Stimulated activated CD4-positive, alpha-beta T cell treated with anti-CD3 and anti-CD28 coated beads, Interleukin-4, amount 100 ng/mL, for 4 hours (primary cell): ENCODE results near the gene NMUR1.

Experiments
- DNase-seq, 2 experiments: peaks; one replicate each; pipeline ENCODE4 v3.0.0-alpha.2; 2020

Gene NMUR1

GRCh38 chr2:231525248-231526163, 4.7 kb downstream of the NMUR1 start:
- no peak for DNase-seq

- DNase-seq, result no peak
Measured at GRCh38 chr2:231524477-231525247, 5.6 kb downstream of the NMUR1 start.

GRCh38 chr2:231523451-231524285, 6.6 kb downstream of the NMUR1 start:
- no peak for DNase-seq

- DNase-seq, result no peak
Measured at GRCh38 chr2:231522418-231523180, 7.6 kb downstream of the NMUR1 start.

GRCh38 chr2:231521443-231521842, 8.8 kb downstream of the NMUR1 start:
- no peak for DNase-seq

GRCh38 chr2:231519975-231520555, 10.2 kb downstream of the NMUR1 start:
- no peak for DNase-seq

GRCh38 chr2:231518771-231519170, 11.5 kb downstream of the NMUR1 start:
- no peak for DNase-seq

- DNase-seq, result no peak
Measured at GRCh38 chr2:231515603-231516002, 14.6 kb downstream of the NMUR1 start.

- DNase-seq, result no peak
Measured at GRCh38 chr2:231514951-231515297, 15.3 kb downstream of the NMUR1 start.

- DNase-seq, result peak; percentile 97 to 98
Measured at GRCh38 chr2:231514225-231514950, 15.9 kb downstream of the NMUR1 start.

- DNase-seq, result no peak
Measured at GRCh38 chr2:231513746-231514224, 16.5 kb downstream of the NMUR1 start.

GRCh38 chr2:231512222-231512621, 18.0 kb downstream of the NMUR1 start:
- no peak for DNase-seq

- DNase-seq, result no peak
Measured at GRCh38 chr2:231503766-231504165, 26.5 kb downstream of the NMUR1 start.

GRCh38 chr2:231502596-231502995, 27.6 kb downstream of the NMUR1 start:
- DNase-seq, result no peak

- DNase-seq, result no peak
Measured at GRCh38 chr2:231497651-231498050, 32.6 kb downstream of the NMUR1 start.

GRCh38 chr2:231494669-231495068, 35.6 kb downstream of the NMUR1 start:
- no peak for DNase-seq

GRCh38 chr2:231490801-231491200, 39.4 kb downstream of the NMUR1 start:
- no peak for DNase-seq

- peak in 1 of 2 experiments; percentile 7 for DNase-seq
Measured at GRCh38 chr2:231489990-231490389, 40.3 kb downstream of the NMUR1 start.

GRCh38 chr2:231488331-231488730, 41.9 kb downstream of the NMUR1 start:
- no peak for DNase-seq

GRCh38 chr2:231486851-231487596, 43.2 kb downstream of the NMUR1 start:
- no peak for DNase-seq
